Body of pancreas (tissue), 4 donors: ENCODE measurements around the gene FCN3. TPM values are rescaled to one million over a fixed set of nuclear protein-coding genes. Genes with fewer than 3 reads are reported as not detected.

Source experiments
- ATAC-seq: fragments of 150-250 bp; one replicate; pipeline ENCODE4 v1.9.1; 2016
- DNase-seq, 4 donors: peaks; one replicate each; pipeline ENCODE4 v3.0.0-alpha.2; 2019
- H3K27ac ChIP-seq, 4 donors: fragments of 200-600 bp; sonication (generic); 1 replicate in 3 of 4; 2 replicates in 1 of 4; pipeline versions ENCODE4 v1.5.1 to v1.6.1; 2016 to 2019; ENCODE audit warnings: mild to moderate bottlenecking in 1 of 4, mixed read lengths in 1 of 4, moderate library complexity in 1 of 4
- H3K27me3 ChIP-seq, 2 donors: fragments of 200-600 bp; sonication (generic); one replicate each; pipeline ENCODE4 v1.6.0; 2016; ENCODE audit warnings: mild to moderate bottlenecking in 1 of 2
- H3K36me3 ChIP-seq, 2 donors: fragments of 200-600 bp; sonication (generic); replicated peaks in 1 of 2; 2 replicates each; pipeline ENCODE4 v1.5.1; 2016; ENCODE audit warnings: low read depth in 2 of 2; ENCODE audit not compliant: insufficient read depth in 1 of 2
- H3K4me1 ChIP-seq: fragments of 200-600 bp; sonication (generic); one replicate; pipeline ENCODE4 v1.6.0; 2016
- H3K4me3 ChIP-seq, 2 donors: fragments of 200-600 bp; sonication (generic); 1 replicate in 1 of 2; 2 replicates in 1 of 2; pipeline ENCODE4 v1.5.1; 2016 to 2019
- H3K9me3 ChIP-seq, 3 donors: fragments of 200-600 bp; sonication (generic); 1 replicate in 2 of 3; 2 replicates in 1 of 3; pipeline ENCODE4 v1.5.1; 2016
- POLR2A ChIP-seq, 3 donors: fragments of 450-650 bp; IDR thresholded peaks; one replicate each; pipeline ENCODE4 v1.6.1; 2016; ENCODE audit warnings: antibody characterized with exemption in 3 of 3, mild to moderate bottlenecking in 2 of 3
- WGBS, 2 donors: methylation state at CpG; one replicate each; pipeline ENCODE4 v1.1.5; 2017; 5-methylcytosine and 5-hydroxymethylcytosine counted together
- intact Hi-C: fragments of 100-400 bp; cut with DNase I; formaldehyde crosslinking; loops from one replicate; pipeline ENCODE4 v1.15.1; 2023
- total RNA-seq, 2 donors: library from RNA; depleted of rRNA; stranded (reverse); fragments of >200 nt; gene quantifications; one replicate each; pipeline ENCODE4 v1.1.0, GENCODE V29; 2016
- TF ChIP-seq, protein P1 (sequence below), 7 experiments: fragments of 450-650 bp in 4 of 7; fragments of 200-600 bp in 3 of 7; sonication (generic) in 3 of 7; IDR thresholded peaks; one replicate each; pipeline ENCODE4 v1.5.1; 2016 to 2019; ENCODE audit warnings: antibody characterized with exemption in 7 of 7

The FCN3 gene
- total RNA-seq, 2 donors from 2014 or later, result 1.3 to 1.6 TPM

DNA sequence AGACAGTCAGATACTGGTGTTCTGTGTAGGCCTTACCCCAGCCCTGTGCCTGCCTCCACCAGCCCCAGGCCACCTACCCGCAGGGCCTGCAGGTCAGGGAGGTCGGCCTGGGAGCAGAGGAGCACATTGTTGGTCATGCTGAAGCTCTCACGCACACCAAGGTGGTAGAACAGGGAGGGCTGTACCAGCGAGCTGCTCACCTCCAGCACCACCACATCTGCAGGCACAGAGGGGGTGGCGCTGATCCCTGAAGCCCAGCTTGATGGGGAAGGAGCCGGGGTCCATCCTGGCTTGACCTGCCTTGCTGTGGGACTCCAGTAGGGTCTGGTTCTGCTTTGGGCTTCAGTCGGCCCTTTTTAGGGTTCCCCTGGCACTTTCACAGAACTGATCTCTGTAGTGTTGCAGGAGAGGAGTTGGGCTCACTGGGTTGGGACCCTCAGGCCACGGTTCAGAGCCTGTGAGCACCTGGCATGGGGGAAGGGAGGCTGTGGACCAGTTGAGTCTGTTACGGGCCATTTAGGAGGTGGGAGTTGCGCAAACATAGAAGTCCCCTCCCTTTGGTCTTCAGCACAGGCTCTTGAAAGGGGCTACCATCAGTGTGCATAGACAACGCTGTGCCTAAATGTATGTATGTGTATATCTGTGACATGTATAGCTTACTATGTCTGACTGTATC is 9.8 kb downstream of the FCN3 start:
- DNase-seq (no peak), ATAC-seq (no peak)
- no peaks in the 10 kb centered on the region for H3K27me3 ChIP-seq
- TF ChIP-seq POLR2A (IDR thresholded peaks at IDR 0.05), result no peak
- TF ChIP-seq, protein P1, sequence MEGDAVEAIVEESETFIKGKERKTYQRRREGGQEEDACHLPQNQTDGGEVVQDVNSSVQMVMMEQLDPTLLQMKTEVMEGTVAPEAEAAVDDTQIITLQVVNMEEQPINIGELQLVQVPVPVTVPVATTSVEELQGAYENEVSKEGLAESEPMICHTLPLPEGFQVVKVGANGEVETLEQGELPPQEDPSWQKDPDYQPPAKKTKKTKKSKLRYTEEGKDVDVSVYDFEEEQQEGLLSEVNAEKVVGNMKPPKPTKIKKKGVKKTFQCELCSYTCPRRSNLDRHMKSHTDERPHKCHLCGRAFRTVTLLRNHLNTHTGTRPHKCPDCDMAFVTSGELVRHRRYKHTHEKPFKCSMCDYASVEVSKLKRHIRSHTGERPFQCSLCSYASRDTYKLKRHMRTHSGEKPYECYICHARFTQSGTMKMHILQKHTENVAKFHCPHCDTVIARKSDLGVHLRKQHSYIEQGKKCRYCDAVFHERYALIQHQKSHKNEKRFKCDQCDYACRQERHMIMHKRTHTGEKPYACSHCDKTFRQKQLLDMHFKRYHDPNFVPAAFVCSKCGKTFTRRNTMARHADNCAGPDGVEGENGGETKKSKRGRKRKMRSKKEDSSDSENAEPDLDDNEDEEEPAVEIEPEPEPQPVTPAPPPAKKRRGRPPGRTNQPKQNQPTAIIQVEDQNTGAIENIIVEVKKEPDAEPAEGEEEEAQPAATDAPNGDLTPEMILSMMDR (IDR thresholded peaks at IDR 0.05), result no peak
- H3K9me3 ChIP-seq, result no peaks in the 10 kb centered on the region
- no peaks in the 10 kb centered on the region for H3K36me3 ChIP-seq
- H3K4me3 ChIP-seq, result no peak overlapping the region
- 67 to 75% methylated on average over 2 to 9 of the region's 11 CpGs for WGBS, 2 donors
- H3K4me1 ChIP-seq, result peaks cover 32% of the 10 kb centered on the region
- intact Hi-C loops, result no loop called here
- H3K27ac ChIP-seq, result peak overlapping the region; percentile 57 to 90 (median 78)

DNA sequence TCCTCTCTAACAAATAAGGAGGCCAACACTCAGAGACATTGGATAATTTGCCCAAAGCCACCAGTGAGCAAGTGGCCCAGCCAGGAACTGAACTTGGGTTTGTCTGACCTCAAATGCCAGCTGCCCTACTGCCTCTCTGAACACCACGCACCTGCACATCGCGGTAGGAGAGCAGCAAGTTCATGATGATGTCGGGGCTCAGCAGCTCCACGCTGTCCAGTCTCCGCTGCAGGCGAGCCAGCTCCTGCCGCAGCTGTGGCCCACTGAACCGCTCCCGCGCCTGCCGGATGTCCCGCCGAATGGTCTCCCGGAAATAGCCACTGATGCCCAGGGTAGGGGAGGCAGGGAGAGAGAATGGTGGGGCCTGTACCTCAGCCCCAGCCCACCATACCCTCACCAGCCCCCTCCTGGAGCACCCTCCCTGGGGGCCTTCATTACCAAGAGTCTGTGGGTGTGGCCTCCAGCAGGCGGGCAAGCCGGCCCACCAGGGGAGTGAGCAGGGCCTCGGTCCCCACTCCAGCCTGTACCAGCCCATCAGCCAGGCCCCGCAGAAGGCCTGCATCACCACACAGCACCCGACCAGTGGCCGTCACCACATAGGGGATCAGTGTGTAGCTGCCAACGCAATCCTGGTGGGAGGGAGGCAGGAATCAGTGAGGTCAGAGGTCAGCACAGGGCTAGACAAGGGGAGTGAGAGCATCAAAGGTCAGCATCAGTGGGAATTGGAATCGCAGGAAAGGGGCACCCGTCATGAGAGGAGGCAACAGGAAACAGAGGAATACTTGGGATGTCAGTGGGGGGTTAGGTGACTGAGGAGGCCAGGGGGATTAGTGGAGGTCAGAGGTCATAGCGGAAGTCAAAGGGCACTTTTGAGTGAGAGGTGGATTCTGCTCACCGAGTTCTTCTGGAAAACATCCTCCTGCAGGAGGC is 10.6 kb downstream of the FCN3 start:
- Histone ChIP-seq H3K27me3 (no peaks in the 10 kb centered on the region), H3K9me3 (no peaks in the 10 kb centered on the region), H3K36me3 (no peaks in the 10 kb centered on the region), H3K4me3 (no peak overlapping the region), H3K4me1 (peaks cover 32% of the 10 kb centered on the region), H3K27ac (no peak overlapping the region)
- no peak for DNase-seq
- intact Hi-C loops, result no loop called here
- WGBS, 2 donors, result 86 to 88% methylated on average over 13 to 26 of the region's 26 CpGs
- no peak for ATAC-seq
- TF ChIP-seq, protein P1 (IDR thresholded peaks at IDR 0.05), result no peak
- TF ChIP-seq POLR2A (IDR thresholded peaks at IDR 0.05), result no peak

DNA sequence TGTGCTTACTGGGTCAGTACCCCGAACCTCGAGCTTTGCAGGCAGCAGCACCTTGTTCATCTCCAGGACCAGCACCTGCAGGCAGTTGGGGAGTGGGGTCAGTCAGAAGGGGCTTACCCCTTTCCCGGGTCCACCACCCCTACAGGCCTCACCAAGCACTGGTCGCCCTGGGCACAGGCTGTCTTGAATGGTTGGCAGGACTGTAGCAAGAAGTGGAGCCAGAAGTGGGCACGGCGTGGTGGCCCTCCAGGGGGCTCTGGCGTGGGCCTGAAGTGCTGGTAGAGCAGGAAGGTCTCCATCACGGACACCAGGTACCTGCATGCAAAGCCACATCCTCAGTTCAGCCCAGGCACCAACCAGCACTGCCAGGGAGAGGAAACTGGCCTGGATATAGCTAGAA is 13.1 kb downstream of the FCN3 start:
- WGBS, 2 donors, result 94 to 100% methylated on average over 1 to 8 of the region's 8 CpGs
- DNase-seq, result no peak
- no peak overlapping the region for H3K27ac ChIP-seq
- no peaks in the 10 kb centered on the region for H3K36me3 ChIP-seq
- intact Hi-C loops, result no loop called here
- no peak for ATAC-seq
- TF ChIP-seq, protein P1 (IDR thresholded peaks at IDR 0.05), result no peak
- no peak for TF ChIP-seq POLR2A (IDR thresholded peaks at IDR 0.05)
- H3K4me1 ChIP-seq, result peaks cover 33% of the 10 kb centered on the region
- no peaks in the 10 kb centered on the region for H3K27me3 ChIP-seq
- no peak overlapping the region for H3K4me3 ChIP-seq
- H3K9me3 ChIP-seq, result no peaks in the 10 kb centered on the region

DNA sequence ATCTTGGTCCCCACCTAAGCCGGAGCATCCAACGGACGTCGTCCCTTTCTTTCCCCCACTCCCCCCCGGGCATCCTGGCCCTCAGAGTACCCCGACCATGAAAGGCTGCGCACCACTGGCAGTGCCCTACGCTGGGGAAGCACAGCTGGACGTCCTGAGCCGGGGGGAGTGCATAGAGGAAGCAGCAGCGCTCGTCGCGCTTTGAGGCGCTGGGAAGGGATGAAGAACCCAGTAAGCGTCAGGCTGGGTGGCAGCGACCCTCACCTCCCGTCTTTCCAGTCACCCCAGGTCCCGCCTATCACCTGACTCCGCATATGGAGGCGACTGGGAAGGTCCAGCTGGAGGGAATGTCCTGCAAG is 13.6 kb downstream of the FCN3 start:
- intact Hi-C loops, result no loop called here
- TF ChIP-seq POLR2A (IDR thresholded peaks at IDR 0.05), result no peak
- TF ChIP-seq, protein P1 (IDR thresholded peaks at IDR 0.05), result no peak
- Histone ChIP-seq H3K27me3 (no peaks in the 10 kb centered on the region), H3K36me3 (no peaks in the 10 kb centered on the region), H3K9me3 (no peaks in the 10 kb centered on the region), H3K4me1 (peaks cover 33% of the 10 kb centered on the region), H3K4me3 (no peak overlapping the region), H3K27ac (no peak overlapping the region)
- ATAC-seq (no peak), DNase-seq (no peak)
- WGBS, 2 donors, result 80 to 88% methylated on average over 21 of the region's 21 CpGs
